K562 (cell line): ENCODE results near the gene RELA. TPM values are rescaled to one million over a fixed set of nuclear protein-coding genes. Genes with fewer than 3 reads are reported as not detected.

Source experiments
- EGR1 ChIP-seq: fragments of 450-650 bp; conservative IDR thresholded peaks from 2 replicates; pipeline ENCODE4 v1.6.1; 2017; ENCODE audit warnings: mild to moderate bottlenecking
- FOXJ3 ChIP-seq: sonication (generic); formaldehyde crosslinking; IDR thresholded peaks from 2 replicates; pipeline ENCODE4 v1.4.0; 2020; ENCODE audit warnings: mild to moderate bottlenecking, missing genetic modification reagents
- GABPB1 ChIP-seq: sonication (generic); formaldehyde crosslinking; IDR thresholded peaks from 2 replicates; pipeline ENCODE4 v1.8.0; 2022; ENCODE audit warnings: mild to moderate bottlenecking, missing genetic modification reagents
- GATA2 ChIP-seq: sonication (generic); formaldehyde crosslinking; IDR thresholded peaks from 2 replicates; pipeline ENCODE4 v1.4.0; 2020; ENCODE audit warnings: mild to moderate bottlenecking, missing genetic modification reagents
- HMG20B ChIP-seq: fragments of 250-450 bp; sonication (Bioruptor Pico); IDR thresholded peaks from 2 replicates; pipeline ENCODE4 v1.5.0; 2021; ENCODE audit warnings: mild to moderate bottlenecking
- JUNB ChIP-seq: fragments of 450-650 bp; formaldehyde crosslinking; conservative IDR thresholded peaks from 2 replicates; pipeline ENCODE4 v1.4.0; 2020; ENCODE audit warnings: mild to moderate bottlenecking
- NCOA6 ChIP-seq: fragments of 450-650 bp; IDR thresholded peaks from 2 replicates; pipeline ENCODE4 v1.6.1; 2017; ENCODE audit warnings: mild to moderate bottlenecking
- POLR2H ChIP-seq: IDR thresholded peaks from 2 replicates; pipeline ENCODE4 v1.6.1; 2016; ENCODE audit warnings: missing genetic modification characterization, low read depth, mild to moderate bottlenecking, control low read depth, missing compliant biosample characterization, moderate library complexity
- POLR3G ChIP-seq: IDR thresholded peaks from 2 replicates; pipeline ENCODE4 v1.6.1; 2011; ENCODE audit not compliant: insufficient read length, insufficient replicate concordance; ENCODE audit errors: extremely low read depth
- RBM39 ChIP-seq: fragments of 200-400 bp; formaldehyde crosslinking; optimal IDR thresholded peaks from 2 replicates; pipeline ENCODE3; 2018; ENCODE audit warnings: low read depth, low read length
- SETDB1 ChIP-seq: IDR thresholded peaks from one replicate; pipeline ENCODE4 v1.6.1; 2012; ENCODE audit warnings: low read length, control low read depth, inconsistent platforms
- SMAD2 ChIP-seq: fragments of 150-350 bp; IDR thresholded peaks from 2 replicates; pipeline ENCODE4 v1.6.1; 2014; ENCODE audit warnings: low read depth, mild to moderate bottlenecking, low read length
- TAF1 ChIP-seq: IDR thresholded peaks from 2 replicates; pipeline ENCODE4 v1.6.1; 2011; ENCODE audit warnings: mild to moderate bottlenecking, low read length, moderate library complexity; ENCODE audit not compliant: insufficient read depth, control insufficient read depth, severe bottlenecking; ENCODE audit errors: extremely low read depth
- TCF3 ChIP-seq: sonication (generic); formaldehyde crosslinking; IDR thresholded peaks from 2 replicates; pipeline ENCODE4 v1.4.0; 2020; ENCODE audit warnings: mild to moderate bottlenecking, missing genetic modification reagents
- TRIM24 ChIP-seq, 2 experiments: fragments of 450-650 bp; IDR thresholded peaks; 2 replicates each; pipeline ENCODE4 v1.6.1; 2016
- XRCC4 ChIP-seq: IDR thresholded peaks from one replicate; pipeline ENCODE4 v1.6.1; 2011; ENCODE audit not compliant: insufficient read depth, insufficient read length; ENCODE audit errors: extremely low read depth
- ZNF212 ChIP-seq: fragments of 450-650 bp; formaldehyde crosslinking; IDR thresholded peaks from 2 replicates; pipeline ENCODE4 v1.4.0; 2020; ENCODE audit warnings: mild to moderate bottlenecking
- ZNF584 ChIP-seq: fragments of 200-800 bp; sonication (Bioruptor generic); IDR thresholded peaks from 2 replicates; pipeline ENCODE4 v1.6.1; 2016; ENCODE audit warnings: low read depth, mild to moderate bottlenecking, missing genetic modification characterization, missing compliant biosample characterization
- ZNF586 ChIP-seq: fragments of 450-650 bp; formaldehyde crosslinking; conservative IDR thresholded peaks from 2 replicates; pipeline ENCODE4 v1.4.0; 2020; ENCODE audit warnings: mild to moderate bottlenecking, moderate library complexity
- ZNF76 ChIP-seq: fragments of 250-450 bp; sonication (Bioruptor Pico); IDR thresholded peaks from 2 replicates; pipeline ENCODE4 v1.4.0; 2020; ENCODE audit warnings: mild to moderate bottlenecking, moderate library complexity, borderline replicate concordance
- polyA plus RNA-seq, 8 experiments: library from polyadenylated mRNA; depleted of rRNA in 4 of 8; stranded (reverse) in 5 of 8; unstranded in 3 of 8; fragments of >200 nt; fragmentation: Nextera tagmentation in 2 of 8; fragmentation: Illumina TruSeq in 1 of 8; extraction: Ambion mirVana in 2 of 8; extraction: Trizol in 1 of 8; gene quantifications; 2 replicates each; pipeline versions ENCODE4 v1.2.1 to v1.2.3, GENCODE V29; 2011 to 2014; ENCODE audit warnings: inconsistent platforms in 1 of 8, missing spikeins in 1 of 8
- total RNA-seq, 7 experiments: library from RNA; depleted of rRNA in 6 of 7; stranded (reverse); fragments of >200 nt in 6 of 7; fragmentation: Illumina TruSeq in 2 of 7; extraction: Trizol in 2 of 7; gene quantifications; 2 replicates each; pipeline versions ENCODE4 v1.2.1 to v1.2.3, GENCODE V29; 2011 to 2021; ENCODE audit warnings: low replicate concordance in 1 of 7
- TF ChIP-seq, protein P1 (sequence below): fragments of 450-650 bp; IDR thresholded peaks from 2 replicates; pipeline ENCODE4 v1.6.1; 2016
- TF ChIP-seq, protein P2 (sequence below), 2 experiments: fragments of 150-350 bp in 1 of 2; IDR thresholded peaks; 2 replicates each; pipeline ENCODE4 v1.6.1; 2012 to 2016; ENCODE audit warnings: low read depth in 2 of 2, low read length in 2 of 2, mild to moderate bottlenecking in 1 of 2, moderate library complexity in 1 of 2
- TF ChIP-seq, protein P3 (sequence below), 2 experiments: fragments of 200-800 bp in 1 of 2; sonication (Bioruptor generic) in 1 of 2; sonication (generic) in 1 of 2; formaldehyde crosslinking in 1 of 2; IDR thresholded peaks in 1 of 2; conservative IDR thresholded peaks in 1 of 2; 2 replicates each; pipeline versions ENCODE4 v1.5.0 to v1.6.1; 2016 to 2020; ENCODE audit warnings: missing compliant biosample characterization in 1 of 2, missing genetic modification characterization in 1 of 2, missing genetic modification reagents in 1 of 2

RELA gene
- total and polyA plus RNA-seq, 9 of the 15 experiments (the other 6 are each of a cell fraction or from before 2014, with no cell fraction given), result 6.0 to 67.4 (median 20.6) TPM

DNA sequence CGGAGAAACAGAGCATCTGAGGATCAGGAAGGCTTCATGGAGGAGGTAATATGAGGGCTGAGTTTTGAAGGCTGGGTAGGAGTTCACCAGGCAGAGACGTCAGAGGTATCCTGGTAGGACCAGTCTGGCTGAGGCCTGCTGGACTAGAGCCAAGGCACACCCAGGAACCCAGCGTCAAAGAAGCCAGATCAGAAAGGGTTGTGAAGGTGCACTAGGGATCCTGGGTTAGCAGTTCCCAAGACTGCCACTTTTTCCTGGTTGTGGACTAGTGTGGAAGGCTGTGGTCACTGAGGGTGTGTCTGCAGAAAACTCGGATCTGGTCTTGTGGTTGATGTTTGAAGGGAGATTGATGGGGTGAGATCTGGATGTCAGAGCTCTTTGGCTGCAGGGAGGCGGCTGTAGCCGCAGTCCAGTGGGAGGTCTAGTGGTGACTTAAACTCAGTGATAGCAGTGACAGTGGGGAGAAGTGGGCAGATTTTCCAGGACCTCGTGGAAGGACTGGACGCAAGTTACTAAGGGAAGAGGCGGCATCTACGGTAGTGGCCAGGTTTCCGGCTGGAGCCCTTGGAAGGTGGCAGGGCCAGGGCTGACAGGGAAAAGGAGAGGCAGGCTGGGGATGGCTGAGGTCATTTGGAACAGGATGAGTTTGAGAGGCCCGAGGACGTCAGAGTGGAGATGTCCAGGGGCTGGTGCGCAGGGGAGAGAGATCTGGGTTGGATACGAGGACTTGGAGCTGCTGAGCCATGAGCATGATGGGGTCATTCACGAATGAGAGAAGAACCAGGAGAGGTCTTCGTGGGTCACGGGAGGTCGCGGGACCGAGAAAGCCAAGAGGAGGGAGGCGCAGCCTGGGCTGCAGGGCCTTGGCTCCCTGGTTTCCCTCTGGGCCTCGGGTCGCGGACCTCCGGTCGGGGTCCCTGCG, 10.9 kb downstream of the RELA start (continued):
- TF ChIP-seq, protein P1, sequence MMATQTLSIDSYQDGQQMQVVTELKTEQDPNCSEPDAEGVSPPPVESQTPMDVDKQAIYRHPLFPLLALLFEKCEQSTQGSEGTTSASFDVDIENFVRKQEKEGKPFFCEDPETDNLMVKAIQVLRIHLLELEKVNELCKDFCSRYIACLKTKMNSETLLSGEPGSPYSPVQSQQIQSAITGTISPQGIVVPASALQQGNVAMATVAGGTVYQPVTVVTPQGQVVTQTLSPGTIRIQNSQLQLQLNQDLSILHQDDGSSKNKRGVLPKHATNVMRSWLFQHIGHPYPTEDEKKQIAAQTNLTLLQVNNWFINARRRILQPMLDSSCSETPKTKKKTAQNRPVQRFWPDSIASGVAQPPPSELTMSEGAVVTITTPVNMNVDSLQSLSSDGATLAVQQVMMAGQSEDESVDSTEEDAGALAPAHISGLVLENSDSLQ, result peak; percentile 88
- no peak for TF ChIP-seq ZNF212
- no peak for TF ChIP-seq FOXJ3 (CRISPR knock-in tag)
- no peak for TF ChIP-seq GABPB1 (CRISPR knock-in tag)
- TF ChIP-seq, protein P2, sequence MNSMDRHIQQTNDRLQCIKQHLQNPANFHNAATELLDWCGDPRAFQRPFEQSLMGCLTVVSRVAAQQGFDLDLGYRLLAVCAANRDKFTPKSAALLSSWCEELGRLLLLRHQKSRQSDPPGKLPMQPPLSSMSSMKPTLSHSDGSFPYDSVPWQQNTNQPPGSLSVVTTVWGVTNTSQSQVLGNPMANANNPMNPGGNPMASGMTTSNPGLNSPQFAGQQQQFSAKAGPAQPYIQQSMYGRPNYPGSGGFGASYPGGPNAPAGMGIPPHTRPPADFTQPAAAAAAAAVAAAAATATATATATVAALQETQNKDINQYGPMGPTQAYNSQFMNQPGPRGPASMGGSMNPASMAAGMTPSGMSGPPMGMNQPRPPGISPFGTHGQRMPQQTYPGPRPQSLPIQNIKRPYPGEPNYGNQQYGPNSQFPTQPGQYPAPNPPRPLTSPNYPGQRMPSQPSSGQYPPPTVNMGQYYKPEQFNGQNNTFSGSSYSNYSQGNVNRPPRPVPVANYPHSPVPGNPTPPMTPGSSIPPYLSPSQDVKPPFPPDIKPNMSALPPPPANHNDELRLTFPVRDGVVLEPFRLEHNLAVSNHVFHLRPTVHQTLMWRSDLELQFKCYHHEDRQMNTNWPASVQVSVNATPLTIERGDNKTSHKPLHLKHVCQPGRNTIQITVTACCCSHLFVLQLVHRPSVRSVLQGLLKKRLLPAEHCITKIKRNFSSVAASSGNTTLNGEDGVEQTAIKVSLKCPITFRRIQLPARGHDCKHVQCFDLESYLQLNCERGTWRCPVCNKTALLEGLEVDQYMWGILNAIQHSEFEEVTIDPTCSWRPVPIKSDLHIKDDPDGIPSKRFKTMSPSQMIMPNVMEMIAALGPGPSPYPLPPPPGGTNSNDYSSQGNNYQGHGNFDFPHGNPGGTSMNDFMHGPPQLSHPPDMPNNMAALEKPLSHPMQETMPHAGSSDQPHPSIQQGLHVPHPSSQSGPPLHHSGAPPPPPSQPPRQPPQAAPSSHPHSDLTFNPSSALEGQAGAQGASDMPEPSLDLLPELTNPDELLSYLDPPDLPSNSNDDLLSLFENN (IDR thresholded peaks at IDR 0.05; ENCODE audit: low read depth in 2 of 2, low read length in 2 of 2), result no peak
- no peak for TF ChIP-seq JUNB (CRISPR knock-in tag)
- no peak for TF ChIP-seq SETDB1
- TF ChIP-seq TAF1, result no peak
- no peak for TF ChIP-seq POLR2H
- no peak for TF ChIP-seq SMAD2
- TF ChIP-seq RBM39, result no peak
- no peak for TF ChIP-seq EGR1
- TF ChIP-seq, protein P3, sequence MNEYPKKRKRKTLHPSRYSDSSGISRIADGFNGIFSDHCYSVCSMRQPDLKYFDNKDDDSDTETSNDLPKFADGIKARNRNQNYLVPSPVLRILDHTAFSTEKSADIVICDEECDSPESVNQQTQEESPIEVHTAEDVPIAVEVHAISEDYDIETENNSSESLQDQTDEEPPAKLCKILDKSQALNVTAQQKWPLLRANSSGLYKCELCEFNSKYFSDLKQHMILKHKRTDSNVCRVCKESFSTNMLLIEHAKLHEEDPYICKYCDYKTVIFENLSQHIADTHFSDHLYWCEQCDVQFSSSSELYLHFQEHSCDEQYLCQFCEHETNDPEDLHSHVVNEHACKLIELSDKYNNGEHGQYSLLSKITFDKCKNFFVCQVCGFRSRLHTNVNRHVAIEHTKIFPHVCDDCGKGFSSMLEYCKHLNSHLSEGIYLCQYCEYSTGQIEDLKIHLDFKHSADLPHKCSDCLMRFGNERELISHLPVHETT (CRISPR knock-in tag; conservative IDR thresholded peaks at IDR 0.05 in 1 of 2, IDR thresholded peaks at IDR 0.05 in 1 of 2), result no peak
- TF ChIP-seq HMG20B (CRISPR knock-in tag), result 0 out of 2 replicates have a peak, but pooled peaks have one; percentile 19
- TF ChIP-seq NCOA6, result no peak
- TF ChIP-seq ZNF586 (CRISPR knock-in tag), result no peak
- no peak for TF ChIP-seq ZNF76
- no peak for TF ChIP-seq XRCC4
- no peak for TF ChIP-seq POLR3G
- no peak for TF ChIP-seq GATA2 (CRISPR knock-in tag)
- TF ChIP-seq TCF3, result no peak
- TF ChIP-seq TRIM24 (IDR thresholded peaks at IDR 0.05), result no peak
- TF ChIP-seq ZNF584 (CRISPR knock-in tag), result no peak
